ELF-1 (cell line): ENCODE data around the gene HSPA1B.

Source experiments
- DNase-seq: peaks from one replicate; pipeline ENCODE4 v3.0.0-alpha.2; 2016; ENCODE audit warnings: low read depth, low spot score

Gene HSPA1B

DNA sequence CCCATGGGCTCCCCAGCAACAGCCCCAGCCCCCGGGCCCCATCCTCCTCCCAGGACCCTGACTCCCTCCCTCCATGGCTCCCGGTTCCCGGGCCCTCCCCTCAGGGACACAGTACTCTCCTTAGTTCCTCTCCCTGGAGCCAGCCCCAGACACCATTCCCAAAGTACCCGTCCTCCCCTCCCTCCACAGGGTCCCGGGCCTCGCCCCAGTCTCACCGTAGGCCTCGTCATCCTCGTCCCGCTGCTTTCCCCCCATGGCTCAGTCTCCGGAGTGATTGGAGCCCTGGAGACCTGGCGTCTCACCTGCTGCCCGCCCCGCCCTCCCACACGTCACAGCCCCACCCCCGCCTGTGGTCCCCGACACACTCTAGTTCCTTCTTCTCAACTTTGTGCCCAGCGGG, 51.2 kb downstream of the HSPA1B start, which contains the start of gene SLC44A4:
Gene SLC44A4 (minus strand): TSS at position 272 of the 400 bp plus-strand sequence. CDS start 17 bp downstream, at position 255.
- no peak for DNase-seq

DNA sequence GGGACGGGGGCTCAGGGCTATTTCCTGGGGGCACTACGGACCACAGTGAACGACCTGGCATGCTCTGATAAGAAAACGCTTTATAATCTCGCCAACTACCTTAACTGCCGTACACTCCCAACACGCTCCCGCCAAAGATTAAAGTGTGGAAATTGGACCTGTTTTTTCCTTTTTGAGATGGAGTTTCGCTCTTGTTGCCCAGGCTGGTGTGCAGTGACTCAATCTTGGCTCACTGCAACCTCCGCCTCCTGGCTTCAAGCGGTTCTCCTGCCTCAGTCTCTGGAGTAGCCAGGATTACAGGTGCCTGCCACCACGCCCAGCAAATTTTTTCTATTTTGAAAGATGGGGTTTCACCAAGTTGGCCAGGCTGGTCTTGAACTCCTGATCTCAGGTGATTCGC, 51.6 kb downstream of the HSPA1B start:
- DNase-seq: no peak
